ENCODE data around the gene SFN.

SFN gene

DNA sequence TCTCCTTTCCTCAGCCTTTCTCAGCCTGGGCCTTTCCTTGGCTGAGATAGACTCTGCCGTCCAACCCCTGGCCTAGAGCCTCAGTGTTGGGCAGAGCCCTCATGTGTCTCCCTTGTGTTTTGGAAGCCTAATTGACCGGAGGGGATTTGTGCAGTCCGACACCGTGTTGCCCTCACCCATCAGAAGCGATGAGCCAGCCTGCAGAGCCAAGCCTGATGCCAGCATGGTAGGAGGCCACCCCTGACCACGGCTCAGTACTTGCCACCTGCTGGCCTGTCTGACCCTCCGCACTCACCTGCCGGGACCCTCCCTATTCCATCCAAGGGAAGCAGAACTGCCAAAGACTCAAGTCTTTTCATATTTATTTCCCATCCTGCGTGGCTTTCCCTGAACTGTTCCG lies 9.3 kb upstream of the SFN start:
- no peak for DNase-seq (ENCODE audit: low spot score)
- TF ChIP-seq, protein P1, sequence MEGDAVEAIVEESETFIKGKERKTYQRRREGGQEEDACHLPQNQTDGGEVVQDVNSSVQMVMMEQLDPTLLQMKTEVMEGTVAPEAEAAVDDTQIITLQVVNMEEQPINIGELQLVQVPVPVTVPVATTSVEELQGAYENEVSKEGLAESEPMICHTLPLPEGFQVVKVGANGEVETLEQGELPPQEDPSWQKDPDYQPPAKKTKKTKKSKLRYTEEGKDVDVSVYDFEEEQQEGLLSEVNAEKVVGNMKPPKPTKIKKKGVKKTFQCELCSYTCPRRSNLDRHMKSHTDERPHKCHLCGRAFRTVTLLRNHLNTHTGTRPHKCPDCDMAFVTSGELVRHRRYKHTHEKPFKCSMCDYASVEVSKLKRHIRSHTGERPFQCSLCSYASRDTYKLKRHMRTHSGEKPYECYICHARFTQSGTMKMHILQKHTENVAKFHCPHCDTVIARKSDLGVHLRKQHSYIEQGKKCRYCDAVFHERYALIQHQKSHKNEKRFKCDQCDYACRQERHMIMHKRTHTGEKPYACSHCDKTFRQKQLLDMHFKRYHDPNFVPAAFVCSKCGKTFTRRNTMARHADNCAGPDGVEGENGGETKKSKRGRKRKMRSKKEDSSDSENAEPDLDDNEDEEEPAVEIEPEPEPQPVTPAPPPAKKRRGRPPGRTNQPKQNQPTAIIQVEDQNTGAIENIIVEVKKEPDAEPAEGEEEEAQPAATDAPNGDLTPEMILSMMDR (IDR thresholded peaks at IDR 0.05; ENCODE audit: extremely low read depth, missing control alignments), result no peak

- TF ChIP-seq, protein P1 (IDR thresholded peaks at IDR 0.05; ENCODE audit: extremely low read depth, missing control alignments), result no peak
- no peak for DNase-seq (ENCODE audit: low spot score)
Observed at GRCh38 chr1:26854906-26855305, 8.0 kb upstream of the SFN start.

- TF ChIP-seq, protein P1 (IDR thresholded peaks at IDR 0.05; ENCODE audit: extremely low read depth, missing control alignments), result no peak
- DNase-seq (ENCODE audit: low spot score), result no peak
Observed at GRCh38 chr1:26855636-26856035, 7.3 kb upstream of the SFN start.

GRCh38 chr1:26856181-26856580 lies 6.8 kb upstream of the SFN start:
- DNase-seq (ENCODE audit: low spot score), result no peak
- TF ChIP-seq, protein P1 (IDR thresholded peaks at IDR 0.05; ENCODE audit: extremely low read depth, missing control alignments), result no peak

- TF ChIP-seq, protein P1 (IDR thresholded peaks at IDR 0.05; ENCODE audit: extremely low read depth, missing control alignments), result no peak
- DNase-seq (ENCODE audit: low spot score), result no peak
Observed at GRCh38 chr1:26856604-26857469, 6.1 kb upstream of the SFN start.

GRCh38 chr1:26857473-26858060 lies 5.4 kb upstream of the SFN start:
- TF ChIP-seq, protein P1 (IDR thresholded peaks at IDR 0.05; ENCODE audit: extremely low read depth, missing control alignments), result no peak
- no peak for DNase-seq (ENCODE audit: low spot score)

GRCh38 chr1:26858160-26858559 lies 4.8 kb upstream of the SFN start:
- no peak for DNase-seq (ENCODE audit: low spot score)
- TF ChIP-seq, protein P1 (IDR thresholded peaks at IDR 0.05; ENCODE audit: extremely low read depth, missing control alignments), result no peak
